CD4-positive, alpha-beta T cell treated with Interleukin-15 for 4 hours (primary cell): ENCODE data around the gene KIAA1958.

Experiments used
- DNase-seq: peaks from one replicate; pipeline ENCODE4 v3.0.0-alpha.2; 2020; ENCODE audit warnings: low spot score

Gene KIAA1958

GRCh38 chr9:112486221-112487007 lies at the start of gene KIAA1958:
TSS of gene KIAA1958 (plus strand) at chr9:112486827. CDS start at chr9:112574081, 87,254 bp downstream.
- peak; percentile 81 for DNase-seq

- no peak for DNase-seq
Measured at GRCh38 chr9:112437406-112437805, 49.2 kb upstream of the KIAA1958 start.

- no peak for DNase-seq
Measured at GRCh38 chr9:112439171-112439570, 47.5 kb upstream of the KIAA1958 start.

- DNase-seq, result no peak
Measured at GRCh38 chr9:112439825-112440224, 46.8 kb upstream of the KIAA1958 start.

- peak; percentile 24 for DNase-seq
Measured at GRCh38 chr9:112443200-112443599, 43.4 kb upstream of the KIAA1958 start.

GRCh38 chr9:112443636-112444035 lies 43.0 kb upstream of the KIAA1958 start:
- no peak for DNase-seq

GRCh38 chr9:112445196-112445595 lies 41.4 kb upstream of the KIAA1958 start:
- DNase-seq, result no peak

GRCh38 chr9:112446080-112446479 lies 40.5 kb upstream of the KIAA1958 start:
- no peak for DNase-seq

- DNase-seq, result no peak
Measured at GRCh38 chr9:112446526-112446925, 40.1 kb upstream of the KIAA1958 start.

- DNase-seq, result no peak
Measured at GRCh38 chr9:112447283-112447761, 39.3 kb upstream of the KIAA1958 start.

- DNase-seq, result no peak
Measured at GRCh38 chr9:112462855-112463254, 23.8 kb upstream of the KIAA1958 start.

- no peak for DNase-seq
Measured at GRCh38 chr9:112465352-112465751, 21.3 kb upstream of the KIAA1958 start.

GRCh38 chr9:112472996-112473395 lies 13.6 kb upstream of the KIAA1958 start:
- no peak for DNase-seq

- DNase-seq, result no peak
Measured at GRCh38 chr9:112473986-112474385, 12.6 kb upstream of the KIAA1958 start.

GRCh38 chr9:112475318-112475717 lies 11.3 kb upstream of the KIAA1958 start:
- no peak for DNase-seq

GRCh38 chr9:112477330-112477729 lies 9.3 kb upstream of the KIAA1958 start:
- DNase-seq, result no peak

GRCh38 chr9:112479221-112479620 lies 7.4 kb upstream of the KIAA1958 start:
- DNase-seq, result no peak

- no peak for DNase-seq
Measured at GRCh38 chr9:112484607-112485006, 2.0 kb upstream of the KIAA1958 start.

- DNase-seq, result no peak
Measured at GRCh38 chr9:112485574-112485973, 1.1 kb upstream of the KIAA1958 start.

GRCh38 chr9:112487008-112487798 lies 576 bp downstream of the KIAA1958 start:
- DNase-seq, result peak; percentile 32

GRCh38 chr9:112487799-112488340 lies 1.2 kb downstream of the KIAA1958 start:
- no peak for DNase-seq

- no peak for DNase-seq
Measured at GRCh38 chr9:112489039-112489546, 2.5 kb downstream of the KIAA1958 start.
